ENCODE measurements around the gene MYBPHL. TPM values are rescaled to one million over a fixed set of nuclear protein-coding genes. Genes with fewer than 3 reads are reported as not detected.

Gene MYBPHL
- total RNA-seq, 4 donors from 2014 or later, result not detected

- no peaks in the 10 kb centered on the region for H3K27me3 ChIP-seq
- DNase-seq, result no peak
- H3K36me3 ChIP-seq, result peaks cover 7 to 8% of the 10 kb centered on the region in 2 donors
- H3K4me1 ChIP-seq, result peaks cover 24 to 38% of the 10 kb centered on the region in 2 donors
- H3K9me3 ChIP-seq, result no peaks in the 10 kb centered on the region
- TF ChIP-seq, protein P1, sequence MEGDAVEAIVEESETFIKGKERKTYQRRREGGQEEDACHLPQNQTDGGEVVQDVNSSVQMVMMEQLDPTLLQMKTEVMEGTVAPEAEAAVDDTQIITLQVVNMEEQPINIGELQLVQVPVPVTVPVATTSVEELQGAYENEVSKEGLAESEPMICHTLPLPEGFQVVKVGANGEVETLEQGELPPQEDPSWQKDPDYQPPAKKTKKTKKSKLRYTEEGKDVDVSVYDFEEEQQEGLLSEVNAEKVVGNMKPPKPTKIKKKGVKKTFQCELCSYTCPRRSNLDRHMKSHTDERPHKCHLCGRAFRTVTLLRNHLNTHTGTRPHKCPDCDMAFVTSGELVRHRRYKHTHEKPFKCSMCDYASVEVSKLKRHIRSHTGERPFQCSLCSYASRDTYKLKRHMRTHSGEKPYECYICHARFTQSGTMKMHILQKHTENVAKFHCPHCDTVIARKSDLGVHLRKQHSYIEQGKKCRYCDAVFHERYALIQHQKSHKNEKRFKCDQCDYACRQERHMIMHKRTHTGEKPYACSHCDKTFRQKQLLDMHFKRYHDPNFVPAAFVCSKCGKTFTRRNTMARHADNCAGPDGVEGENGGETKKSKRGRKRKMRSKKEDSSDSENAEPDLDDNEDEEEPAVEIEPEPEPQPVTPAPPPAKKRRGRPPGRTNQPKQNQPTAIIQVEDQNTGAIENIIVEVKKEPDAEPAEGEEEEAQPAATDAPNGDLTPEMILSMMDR (IDR thresholded peaks at IDR 0.05), result no peak
- TF ChIP-seq POLR2A (IDR thresholded peaks at IDR 0.05), result no peak
- WGBS, 2 donors, result 94 to 96% methylated on average over 54 to 57 of the region's 69 CpGs
- intact Hi-C loops (cut with DNase I), result loop anchor here (10.0 kb wide), 1 partner anchor 226 kb away; the partner anchor contains the start of gene ATXN7L2
- no peak overlapping the region for H3K4me3 ChIP-seq (replicated peaks in 1 of 3)
- no peak overlapping the region for H3K27ac ChIP-seq
Measured at GRCh38 chr1:109258481-109259466, 48.0 kb downstream of the MYBPHL start.

- no peak overlapping the region for H3K4me3 ChIP-seq (replicated peaks in 1 of 3)
- H3K27me3 ChIP-seq, result no peaks in the 10 kb centered on the region
- WGBS, 2 donors, result 84 to 89% methylated on average over 12 to 13 of the region's 15 CpGs
- H3K36me3 ChIP-seq, result peaks cover 7 to 8% of the 10 kb centered on the region in 2 donors
- H3K4me1 ChIP-seq, result peaks cover 32 to 48% of the 10 kb centered on the region in 2 donors
- H3K27ac ChIP-seq, result peak overlapping the region in 2 of 3 donors; percentile 22 to 48
- no peak for DNase-seq
- H3K9me3 ChIP-seq, result no peaks in the 10 kb centered on the region
- intact Hi-C loops (cut with DNase I), result loop anchor here (10.0 kb wide), 1 partner anchor 227 kb away; the partner anchor contains the start of gene ATXN7L2
- TF ChIP-seq, protein P1 (IDR thresholded peaks at IDR 0.05), result no peak
- no peak for TF ChIP-seq POLR2A (IDR thresholded peaks at IDR 0.05)
Measured at GRCh38 chr1:109257682-109258421, 49.0 kb downstream of the MYBPHL start.

DNA sequence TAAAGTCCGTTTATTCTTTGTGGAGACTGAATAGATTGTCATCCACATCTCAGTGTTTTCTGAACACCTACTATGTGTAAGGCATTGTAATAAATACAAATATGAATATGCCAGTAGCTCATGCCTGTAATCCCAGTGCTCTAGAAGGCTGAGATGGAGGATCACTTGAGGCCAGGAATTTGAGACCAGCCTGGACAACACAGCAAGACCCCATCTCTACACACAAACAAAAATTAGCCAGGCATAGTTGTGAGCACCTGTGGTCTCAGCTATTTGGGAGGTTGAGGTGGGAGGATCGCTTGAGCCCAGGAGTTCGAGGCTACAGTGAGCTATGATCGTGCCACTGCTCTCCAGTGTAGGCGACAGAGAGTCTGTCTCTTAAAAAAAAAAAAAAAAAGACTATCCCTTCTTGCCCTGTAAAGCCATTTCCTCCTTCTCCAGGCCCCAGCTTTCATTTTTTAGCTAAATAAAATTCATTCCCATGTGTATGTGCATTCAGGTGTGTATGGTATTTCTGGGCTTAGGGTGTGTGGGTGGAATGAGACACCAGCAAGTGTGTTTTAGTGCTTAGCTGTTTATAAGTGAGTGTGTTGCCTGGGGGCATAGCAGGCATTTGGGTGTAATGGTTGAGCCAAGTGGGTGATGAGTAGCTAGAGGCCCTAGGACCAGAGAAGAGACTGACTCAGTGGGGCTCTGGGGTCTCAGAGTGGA lies 49.7 kb downstream of the MYBPHL start:
- Histone ChIP-seq H3K9me3 (no peaks in the 10 kb centered on the region), H3K36me3 (peaks cover 7 to 8% of the 10 kb centered on the region in 2 donors), H3K27me3 (no peaks in the 10 kb centered on the region), H3K27ac (peak overlapping the region in 2 of 3 donors; percentile 22 to 48), H3K4me1 (peaks cover 35 to 49% of the 10 kb centered on the region in 2 donors), H3K4me3 (replicated peaks in 1 of 3) (no peak overlapping the region)
- 91 to 93% methylated on average over 5 of the region's 5 CpGs for WGBS, 2 donors
- no peak for TF ChIP-seq POLR2A (IDR thresholded peaks at IDR 0.05)
- TF ChIP-seq, protein P1 (IDR thresholded peaks at IDR 0.05), result no peak
- no peak for DNase-seq
- intact Hi-C loops (cut with DNase I), result loop anchor here (10.0 kb wide), 1 partner anchor 228 kb away; the partner anchor contains the start of gene ATXN7L2

- peaks cover 4 to 7% of the 10 kb centered on the region in 2 donors for H3K36me3 ChIP-seq
- intact Hi-C loops (cut with DNase I), result loop anchor here (10.0 kb wide), 1 partner anchor 229 kb away; the partner anchor contains the start of gene ATXN7L2
- peak overlapping the region in 2 of 3 donors; percentile 92 to 99 for H3K27ac ChIP-seq
- peaks cover 35 to 49% of the 10 kb centered on the region in 2 donors for H3K4me1 ChIP-seq
- no peak for TF ChIP-seq POLR2A (IDR thresholded peaks at IDR 0.05)
- TF ChIP-seq, protein P1 (IDR thresholded peaks at IDR 0.05), result no peak
- no peak overlapping the region for H3K4me3 ChIP-seq (replicated peaks in 1 of 3)
- WGBS, 2 donors, result 82 to 91% methylated on average over 7 of the region's 7 CpGs
- H3K9me3 ChIP-seq, result no peaks in the 10 kb centered on the region
- no peaks in the 10 kb centered on the region for H3K27me3 ChIP-seq
- DNase-seq, result no peak
Measured at GRCh38 chr1:109256085-109256484, 50.7 kb downstream of the MYBPHL start.

Measured in thyroid gland (tissue), 4 donors.